Measurements from ENCODE around the gene SYDE2.
A peak's percentile ranks its signal among the peaks of the same experiment; 100 is the strongest.
"Not testable (repeated sequence)": the region's sequence is repeated elsewhere in the genome, so short reads cannot be mapped to it uniquely, and the experiment has no call there.

SYDE2 gene

GRCh38 chr1:85216697-85217096 is 15.9 kb upstream of the SYDE2 start:
- DNase-seq: no peak

- DNase-seq: no peak
Observed at GRCh38 chr1:85214654-85215053, 13.8 kb upstream of the SYDE2 start.

GRCh38 chr1:85208488-85208887 is 7.7 kb upstream of the SYDE2 start:
- DNase-seq: no peak

- no peak for DNase-seq
Observed at GRCh38 chr1:85203573-85204171, 2.9 kb upstream of the SYDE2 start.

- no peak for DNase-seq
Observed at GRCh38 chr1:85202864-85203255, 2.0 kb upstream of the SYDE2 start.

- DNase-seq: no peak
Observed at GRCh38 chr1:85202092-85202863, 1.5 kb upstream of the SYDE2 start.

GRCh38 chr1:85201340-85202091 is 700 bp upstream of the SYDE2 start:
- peak; percentile 76 for DNase-seq

- DNase-seq: peak; percentile 47
Observed at GRCh38 chr1:85199667-85200462, 951 bp downstream of the SYDE2 start.

- DNase-seq: no peak
Observed at GRCh38 chr1:85198864-85199263, 2.0 kb downstream of the SYDE2 start.

- DNase-seq: no peak
Observed at GRCh38 chr1:85196358-85196757, 4.5 kb downstream of the SYDE2 start.

GRCh38 chr1:85195703-85196102 is 5.1 kb downstream of the SYDE2 start:
- no peak for DNase-seq

- DNase-seq: not testable (repeated sequence)
Observed at GRCh38 chr1:85192129-85192528, 8.7 kb downstream of the SYDE2 start.

- no peak for DNase-seq
Observed at GRCh38 chr1:85189120-85189519, 11.7 kb downstream of the SYDE2 start.

- DNase-seq: no peak
Observed at GRCh38 chr1:85188530-85188929, 12.3 kb downstream of the SYDE2 start.

GRCh38 chr1:85187021-85187420 is 13.8 kb downstream of the SYDE2 start:
- DNase-seq: not testable (repeated sequence)

GRCh38 chr1:85184245-85184644 is 16.6 kb downstream of the SYDE2 start:
- no peak for DNase-seq

GRCh38 chr1:85182700-85183099 is 18.1 kb downstream of the SYDE2 start:
- no peak for DNase-seq

- DNase-seq: no peak
Observed at GRCh38 chr1:85180869-85181268, 19.9 kb downstream of the SYDE2 start.

- no peak for DNase-seq
Observed at GRCh38 chr1:85179522-85179921, 21.3 kb downstream of the SYDE2 start.

GRCh38 chr1:85178396-85178795 is 22.4 kb downstream of the SYDE2 start:
- no peak for DNase-seq

GRCh38 chr1:85174503-85174902 is 26.3 kb downstream of the SYDE2 start:
- no peak for DNase-seq

GRCh38 chr1:85172684-85173337 is 28.0 kb downstream of the SYDE2 start:
- DNase-seq: no peak

- no peak for DNase-seq
Observed at GRCh38 chr1:85171721-85172120, 29.1 kb downstream of the SYDE2 start.

All from left hindlimb (tissue), 1 donor.